PC-3 (cell line): ENCODE data around the gene DENND5B.

Experiments used
- CTCF ChIP-seq: fragments of 300-600 bp; sonication (generic); conservative IDR thresholded peaks from 2 replicates; pipeline ENCODE4 v1.5.1; 2017; ENCODE audit warnings: antibody characterized with exemption, low read depth, mild to moderate bottlenecking, low read length
- EZH2phosphoT487 ChIP-seq: fragments of 300-600 bp; sonication (generic); IDR thresholded peaks from 2 replicates; pipeline ENCODE4 v1.6.1; 2018; ENCODE audit warnings: mild to moderate bottlenecking, antibody characterized with exemption, low read length, borderline replicate concordance

GRCh38 chr12:31342286-31342685, 248.7 kb downstream of the DENND5B start:
- TF ChIP-seq CTCF (no peak), EZH2phosphoT487 (no peak)
